ENCODE data around the gene LUZP2.

The LUZP2 gene

DNA sequence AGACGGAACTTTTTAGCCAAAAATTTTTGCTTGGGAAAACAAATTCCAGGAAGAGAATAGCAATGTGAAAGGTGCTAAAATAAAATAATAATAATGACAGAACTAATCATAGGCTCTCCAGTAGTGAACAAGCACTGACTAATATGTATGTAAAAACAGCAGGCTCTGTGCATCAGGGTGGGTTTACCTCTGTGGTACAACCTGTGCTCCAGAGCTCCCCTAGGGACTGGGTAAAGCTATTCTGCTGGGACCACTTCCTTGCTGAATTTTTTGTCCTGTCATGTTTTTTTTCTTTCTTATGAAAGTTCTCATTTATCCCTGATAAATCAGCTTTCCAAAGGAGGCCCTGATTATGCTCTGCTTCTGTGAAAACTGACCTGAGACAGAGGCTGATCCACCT lies 18.8 kb downstream of the LUZP2 start:
- TF ChIP-seq, protein P1, sequence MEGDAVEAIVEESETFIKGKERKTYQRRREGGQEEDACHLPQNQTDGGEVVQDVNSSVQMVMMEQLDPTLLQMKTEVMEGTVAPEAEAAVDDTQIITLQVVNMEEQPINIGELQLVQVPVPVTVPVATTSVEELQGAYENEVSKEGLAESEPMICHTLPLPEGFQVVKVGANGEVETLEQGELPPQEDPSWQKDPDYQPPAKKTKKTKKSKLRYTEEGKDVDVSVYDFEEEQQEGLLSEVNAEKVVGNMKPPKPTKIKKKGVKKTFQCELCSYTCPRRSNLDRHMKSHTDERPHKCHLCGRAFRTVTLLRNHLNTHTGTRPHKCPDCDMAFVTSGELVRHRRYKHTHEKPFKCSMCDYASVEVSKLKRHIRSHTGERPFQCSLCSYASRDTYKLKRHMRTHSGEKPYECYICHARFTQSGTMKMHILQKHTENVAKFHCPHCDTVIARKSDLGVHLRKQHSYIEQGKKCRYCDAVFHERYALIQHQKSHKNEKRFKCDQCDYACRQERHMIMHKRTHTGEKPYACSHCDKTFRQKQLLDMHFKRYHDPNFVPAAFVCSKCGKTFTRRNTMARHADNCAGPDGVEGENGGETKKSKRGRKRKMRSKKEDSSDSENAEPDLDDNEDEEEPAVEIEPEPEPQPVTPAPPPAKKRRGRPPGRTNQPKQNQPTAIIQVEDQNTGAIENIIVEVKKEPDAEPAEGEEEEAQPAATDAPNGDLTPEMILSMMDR (conservative IDR thresholded peaks at IDR 0.05): peak; percentile 9; the same call in 1 of the 2 replicates
- no peak for TF ChIP-seq ZFX (IDR thresholded peaks at IDR 0.05)
- no peak overlapping the region for H3K27ac ChIP-seq

DNA sequence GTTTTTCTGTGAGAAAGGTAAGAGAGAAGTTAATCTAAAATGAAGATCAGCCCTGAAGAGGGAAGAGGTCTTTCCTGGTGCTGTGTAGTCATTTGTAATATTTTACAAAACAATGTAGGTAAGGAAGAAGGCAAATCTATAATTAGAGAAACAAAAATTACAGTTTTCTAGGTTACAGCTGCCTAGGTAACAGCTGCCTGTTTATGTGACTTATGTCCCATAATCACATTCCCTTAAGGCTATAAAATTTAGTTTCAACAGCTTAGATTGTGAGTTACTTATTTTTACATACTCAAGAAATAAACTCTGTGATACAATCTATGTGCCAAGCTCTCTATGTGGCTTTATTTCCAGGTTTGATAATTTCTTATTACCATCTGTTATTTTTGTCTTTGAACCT lies 19.8 kb downstream of the LUZP2 start:
- H3K27ac ChIP-seq: no peak overlapping the region
- TF ChIP-seq, protein P1 (conservative IDR thresholded peaks at IDR 0.05): no peak
- no peak for TF ChIP-seq ZFX (IDR thresholded peaks at IDR 0.05)

DNA sequence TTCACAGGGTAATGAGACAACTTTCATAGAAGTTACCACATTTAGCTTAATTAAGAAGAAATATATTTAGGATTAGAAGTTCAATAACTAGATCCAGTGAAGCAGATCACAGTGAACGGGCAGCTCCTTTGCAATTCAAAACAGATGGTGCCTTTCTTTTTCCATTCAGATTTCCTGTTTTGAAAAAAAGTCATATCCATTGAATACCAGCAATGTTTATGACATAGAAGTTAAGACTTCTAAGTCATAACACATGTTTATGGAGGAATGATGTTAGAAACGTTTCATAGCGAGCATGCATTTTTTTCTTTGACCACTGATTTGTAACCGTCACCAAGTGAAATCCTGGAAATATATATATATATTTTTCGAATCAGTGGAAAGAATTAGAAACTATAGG lies 24.7 kb downstream of the LUZP2 start:
- H3K27ac ChIP-seq: no peak overlapping the region
- TF ChIP-seq, protein P1 (conservative IDR thresholded peaks at IDR 0.05): no peak
- no peak for TF ChIP-seq ZFX (IDR thresholded peaks at IDR 0.05)

- H3K27ac ChIP-seq: no peak overlapping the region
- TF ChIP-seq, protein P1 (conservative IDR thresholded peaks at IDR 0.05): no peak
- TF ChIP-seq ZFX (IDR thresholded peaks at IDR 0.05): no peak
These were observed 27.3 kb downstream of the LUZP2 start for GRCh38 chr11:24524156-24524555.

- no peak overlapping the region for H3K27ac ChIP-seq
- TF ChIP-seq, protein P1 (conservative IDR thresholded peaks at IDR 0.05): no peak
- TF ChIP-seq ZFX (IDR thresholded peaks at IDR 0.05): no peak
These were observed 34.7 kb downstream of the LUZP2 start for GRCh38 chr11:24531528-24531927.

DNA sequence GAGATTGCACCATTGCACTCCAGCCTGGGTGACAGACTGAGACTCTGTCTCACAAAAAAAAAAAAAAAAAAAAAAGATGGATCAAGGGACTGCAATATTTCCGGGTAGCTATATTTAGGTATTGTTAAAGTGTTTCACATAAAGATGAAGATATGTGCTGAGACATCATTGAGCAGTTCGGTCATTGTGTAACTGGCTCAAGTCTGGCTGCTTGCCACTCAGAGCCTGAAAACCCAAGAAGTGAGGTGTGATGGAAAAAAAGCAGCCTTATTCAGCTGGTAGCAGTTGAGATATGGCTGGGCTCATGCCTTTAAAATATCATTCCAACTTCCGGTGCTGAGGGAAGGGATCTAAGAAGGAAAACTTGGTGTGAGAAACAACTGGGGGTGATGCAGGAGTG lies 46.9 kb downstream of the LUZP2 start:
- no peak for TF ChIP-seq ZFX (IDR thresholded peaks at IDR 0.05)
- TF ChIP-seq, protein P1 (conservative IDR thresholded peaks at IDR 0.05): no peak
- no peak overlapping the region for H3K27ac ChIP-seq

DNA sequence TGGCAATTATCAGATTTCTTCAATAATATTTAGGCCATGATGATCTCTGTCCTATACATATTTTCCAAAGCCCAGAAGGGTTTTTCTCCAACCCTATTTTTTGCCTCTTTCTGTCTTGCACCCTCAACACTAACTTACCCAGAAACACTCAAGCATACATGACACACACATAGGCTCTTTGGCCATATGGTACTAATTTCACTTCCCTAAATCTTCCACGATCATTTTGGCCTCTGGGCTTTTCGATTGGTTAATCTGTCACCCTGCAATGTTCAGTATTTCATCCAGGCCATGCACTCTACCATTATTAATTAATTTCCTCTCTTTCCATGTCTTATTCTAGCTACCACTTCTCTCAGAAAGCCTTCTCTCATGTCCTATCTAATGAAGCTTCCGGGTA lies 59.8 kb downstream of the LUZP2 start:
- TF ChIP-seq ZFX (IDR thresholded peaks at IDR 0.05): no peak
- TF ChIP-seq, protein P1 (conservative IDR thresholded peaks at IDR 0.05): no peak
- H3K27ac ChIP-seq: no peak overlapping the region
